Stimulated activated CD4-positive, alpha-beta T cell treated with anti-CD3 and anti-CD28 coated beads, Interleukin-12 subunit alpha, Interleukin-12 subunit beta, amount 100 ng/mL, for 4 hours (primary cell): ENCODE results near the gene STAT3.
"Not testable (repeated sequence)": the region's sequence is repeated elsewhere in the genome, so short reads cannot be mapped to it uniquely, and the experiment has no call there.

Experiments used
- DNase-seq: peaks from one replicate; pipeline ENCODE4 v3.0.0-alpha.2; 2020

Gene STAT3

DNA sequence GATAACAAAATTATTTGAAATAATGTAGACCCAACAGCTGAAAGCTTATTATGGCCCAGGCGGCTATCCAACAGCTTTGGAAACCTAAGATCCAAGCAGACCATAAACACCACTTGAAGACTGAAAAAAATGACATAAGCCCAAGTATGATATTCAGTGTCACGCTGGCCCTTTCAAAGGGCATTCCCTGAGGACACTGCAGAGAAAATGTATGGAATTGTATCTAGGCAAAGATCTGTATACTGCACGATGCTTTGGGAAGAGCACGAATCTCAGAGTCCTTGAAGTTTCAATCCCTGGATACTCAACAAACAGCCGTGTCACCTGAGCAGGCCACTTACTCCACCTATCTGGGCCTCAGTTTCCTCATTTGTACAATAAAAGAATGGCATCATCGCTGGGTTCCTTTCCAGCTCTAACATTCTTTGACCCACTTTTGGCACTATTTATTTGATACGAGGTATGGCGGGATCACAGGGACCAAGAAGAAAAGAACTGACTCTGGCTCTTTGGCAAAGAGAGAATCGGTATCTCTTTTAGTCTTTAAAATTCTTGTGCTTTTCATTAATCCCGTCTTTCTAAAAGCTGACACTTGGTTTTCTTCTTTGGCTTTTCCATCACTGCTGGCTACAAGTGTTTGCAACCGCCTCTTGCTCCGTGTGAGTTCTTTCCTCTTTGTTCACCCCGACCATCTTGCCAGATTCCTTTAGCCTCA lies 113.3 kb downstream of the STAT3 start:
- no peak for DNase-seq

DNA sequence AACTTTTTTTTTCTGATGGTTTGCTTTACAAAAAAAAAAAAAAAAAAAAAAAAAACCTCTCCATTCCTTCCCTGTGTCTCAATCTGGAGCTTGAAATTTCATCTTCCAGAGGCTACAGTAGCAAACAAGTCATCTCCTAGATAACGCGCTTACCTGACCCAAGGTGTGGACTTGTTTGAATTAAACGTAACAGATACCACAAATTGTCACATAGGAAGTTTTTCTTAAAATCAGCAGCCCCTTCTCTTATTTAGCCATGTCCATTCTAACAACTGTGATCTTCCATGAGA lies 114.0 kb downstream of the STAT3 start:
- DNase-seq: no peak

DNA sequence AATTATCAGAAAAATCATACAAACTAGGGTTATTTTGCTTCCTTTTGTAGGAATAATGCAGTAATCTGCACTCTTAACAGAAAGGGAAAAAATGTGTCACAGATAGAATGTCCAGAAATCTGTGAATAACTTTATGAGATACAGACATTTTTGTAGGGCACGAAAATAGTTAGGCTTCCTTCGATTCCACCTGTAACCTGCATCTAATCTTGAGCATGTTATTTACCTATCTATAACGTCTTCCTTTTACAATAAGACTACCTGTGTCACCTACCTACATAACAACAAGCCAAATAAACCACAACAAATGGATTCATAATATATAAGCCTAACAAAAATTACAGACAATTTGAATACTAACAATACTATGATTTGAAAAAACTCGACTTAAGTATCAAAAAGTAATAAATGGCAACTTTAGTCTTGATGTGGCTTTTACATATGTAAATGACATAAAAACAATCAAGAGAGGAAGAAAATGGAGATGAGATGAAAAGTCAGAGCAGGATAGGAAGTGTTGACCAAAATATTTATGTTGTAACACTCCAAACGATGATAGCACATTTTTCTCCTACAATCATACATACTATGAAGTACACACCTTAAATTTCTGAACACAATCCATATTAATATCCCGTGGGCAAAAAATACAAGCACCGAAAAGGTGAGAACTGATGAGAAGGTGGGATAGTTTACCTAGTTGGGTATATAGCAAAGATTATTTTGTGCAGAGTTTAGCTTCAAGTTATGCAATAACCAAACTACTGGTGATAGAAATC lies 114.6 kb downstream of the STAT3 start:
- no peak for DNase-seq

DNA sequence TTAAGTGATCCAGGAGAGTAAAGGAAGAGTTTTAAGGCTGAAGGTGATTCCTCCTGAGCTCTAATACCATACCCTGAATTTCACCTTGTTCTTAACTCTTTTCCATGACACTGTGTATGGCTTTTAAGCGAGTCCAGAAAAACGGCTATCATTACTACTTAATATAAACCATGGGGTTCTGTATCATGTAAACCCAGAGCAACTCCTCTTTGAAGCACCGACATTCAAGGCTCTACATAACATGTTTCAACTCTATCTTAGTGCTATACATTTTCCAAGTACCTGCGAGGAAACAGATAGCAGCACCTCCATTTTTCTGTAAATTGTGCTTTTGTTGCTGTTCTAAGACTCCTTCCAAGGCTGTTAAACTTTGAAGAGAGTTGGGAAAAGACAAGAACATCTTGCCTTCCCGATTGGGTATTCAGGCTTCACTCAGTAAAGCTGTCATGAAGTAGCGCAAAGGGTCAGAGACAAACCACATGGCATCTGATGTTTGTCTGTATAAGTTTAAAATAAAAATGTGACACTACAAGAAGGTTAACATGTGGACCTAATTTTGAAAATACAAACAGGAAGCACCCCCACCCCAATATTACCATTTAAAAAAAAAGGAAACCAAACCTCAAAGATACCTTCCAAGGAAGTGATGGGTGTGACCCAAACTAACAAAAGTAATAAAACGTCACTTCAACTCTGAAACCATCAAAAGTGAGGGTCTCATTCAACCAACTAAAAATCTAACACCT lies 115.9 kb downstream of the STAT3 start:
- no peak for DNase-seq

DNA sequence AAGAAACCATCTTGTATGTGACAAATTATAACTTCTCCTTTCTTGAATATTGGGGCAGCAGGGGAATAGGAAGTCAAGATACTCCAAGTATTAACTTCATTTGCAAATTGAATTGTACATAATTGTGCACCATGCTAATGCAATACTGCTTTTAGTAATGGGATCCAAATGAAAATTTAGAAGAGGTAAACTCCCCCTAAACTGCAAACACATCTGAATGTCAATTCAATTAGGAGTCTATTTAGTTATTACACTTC lies 116.5 kb downstream of the STAT3 start:
- DNase-seq: no peak

DNA sequence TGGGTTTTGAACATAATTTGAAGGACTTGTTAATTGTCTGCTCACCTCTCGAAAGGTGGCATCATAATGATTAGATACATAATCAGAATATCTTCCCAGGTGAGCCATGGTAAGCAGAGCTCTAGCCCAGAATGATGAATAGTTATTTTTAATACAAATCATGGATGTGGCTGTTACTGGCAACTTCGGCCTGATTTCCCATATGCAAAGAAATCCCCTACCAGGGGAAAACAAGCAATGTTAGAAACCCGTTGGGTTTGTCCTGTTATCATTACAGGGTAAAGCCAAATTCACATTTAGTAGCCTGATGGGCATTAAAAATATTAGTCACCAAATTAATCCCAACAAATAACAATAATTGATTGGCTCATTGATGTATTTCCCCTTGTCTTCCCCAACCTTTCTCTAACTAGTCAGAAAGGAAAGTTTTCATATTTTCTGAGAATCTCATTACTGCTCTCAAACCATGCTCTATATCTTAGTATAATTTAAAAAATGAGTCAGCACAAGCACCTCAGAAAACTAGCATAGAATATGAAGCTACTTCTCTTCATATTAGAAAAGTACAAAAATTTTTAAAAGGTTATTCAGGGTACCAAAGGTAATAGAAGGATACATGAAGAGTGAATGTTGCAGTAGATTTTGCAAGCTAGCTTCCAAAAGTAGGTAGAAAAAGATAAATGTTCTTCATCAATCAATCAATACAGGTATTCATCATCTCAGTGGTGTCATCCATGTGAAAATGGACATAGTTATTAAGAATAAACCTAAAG lies 117.0 kb downstream of the STAT3 start:
- no peak for DNase-seq

DNA sequence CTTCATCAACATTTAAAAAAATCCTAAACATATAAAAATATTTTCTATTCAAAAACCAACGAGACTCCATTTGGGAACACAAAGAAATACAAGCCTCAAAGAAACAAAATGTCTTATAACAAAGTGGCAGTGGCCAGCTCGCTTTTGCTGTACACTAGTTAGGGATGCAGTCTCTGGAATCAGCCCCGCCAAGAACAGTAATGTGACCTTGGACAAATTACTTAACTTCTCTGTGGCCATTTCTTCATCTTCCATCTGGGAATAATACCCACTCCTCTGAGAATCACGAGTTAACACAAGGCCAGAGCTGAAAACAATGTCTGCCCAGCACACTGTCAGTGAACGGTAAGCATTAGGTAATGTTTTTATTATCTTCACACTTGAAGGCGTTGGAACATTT lies 117.6 kb downstream of the STAT3 start:
- no peak for DNase-seq

DNA sequence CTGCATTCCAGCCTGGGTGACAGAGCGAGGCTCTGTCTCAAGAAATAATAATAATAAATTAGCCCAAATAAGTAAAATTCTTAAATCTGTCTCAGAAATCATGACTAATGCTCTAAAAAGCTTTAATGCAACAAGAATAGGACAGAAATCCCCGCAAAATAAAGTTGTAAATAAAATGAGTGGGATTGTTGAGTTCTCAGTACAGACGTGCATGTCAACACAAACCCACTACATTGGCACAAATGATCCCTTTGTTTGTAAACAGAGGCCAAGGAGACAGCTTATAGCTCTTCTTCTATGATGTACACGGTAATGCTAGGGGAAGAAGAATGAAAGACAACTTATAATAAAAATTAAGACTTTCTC lies 118.1 kb downstream of the STAT3 start:
- DNase-seq: no peak

DNA sequence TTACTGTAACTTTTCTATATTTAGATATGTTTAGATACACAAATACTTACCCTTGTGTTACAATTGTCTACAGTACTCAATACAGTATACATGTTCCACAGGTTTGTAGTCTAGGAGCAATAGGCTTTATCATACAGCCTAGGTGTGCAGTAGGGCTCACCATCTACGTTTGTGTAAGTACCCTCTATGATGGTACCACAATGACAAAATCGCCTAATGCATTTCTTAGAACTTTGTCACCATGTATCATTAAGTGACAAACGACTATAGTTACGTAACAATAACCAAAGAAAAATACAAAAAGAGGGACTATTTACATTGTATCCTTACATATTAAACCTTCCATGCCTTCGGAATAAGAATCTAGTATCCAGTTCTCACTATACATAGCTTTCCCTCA lies 120.0 kb downstream of the STAT3 start:
- no peak for DNase-seq

DNA sequence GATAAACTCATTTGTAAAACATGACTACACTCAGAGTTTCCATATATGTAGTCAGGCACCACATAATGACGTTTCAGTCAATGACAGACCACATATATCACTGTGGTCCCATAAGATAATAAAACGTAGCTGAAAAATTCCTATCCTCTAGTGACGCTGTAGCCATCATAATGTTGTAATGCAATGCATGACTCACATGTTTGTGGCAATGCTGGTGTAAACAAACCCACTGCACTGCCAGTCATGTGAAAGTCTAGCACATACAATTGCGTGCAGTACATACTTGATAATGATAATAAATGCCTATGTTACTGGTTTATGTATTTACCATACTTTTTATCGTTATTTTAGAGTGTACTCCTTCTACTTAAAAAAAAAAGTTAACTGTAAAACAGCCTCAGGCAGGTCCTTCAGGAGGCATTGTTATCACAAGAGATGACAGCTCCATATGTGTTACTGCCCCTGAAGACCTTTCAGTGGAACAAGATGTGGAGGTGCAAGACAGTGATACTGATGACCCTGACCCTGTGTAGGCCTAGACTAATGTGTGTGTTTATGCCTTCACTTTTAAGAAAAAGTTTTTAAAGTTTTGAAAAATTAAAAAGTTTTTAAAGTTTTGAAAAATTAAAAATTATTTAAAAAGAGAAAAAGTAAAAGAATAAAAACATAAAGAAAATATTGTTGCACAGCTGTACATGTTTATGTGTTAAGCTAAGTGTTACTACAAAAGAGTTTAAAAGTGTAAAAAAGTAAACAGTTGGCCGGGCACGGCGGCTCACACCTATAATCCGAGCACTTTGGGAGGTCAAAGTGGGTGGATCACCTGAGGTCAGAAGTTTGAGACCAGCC lies 121.1 kb downstream of the STAT3 start:
- DNase-seq: no peak

DNA sequence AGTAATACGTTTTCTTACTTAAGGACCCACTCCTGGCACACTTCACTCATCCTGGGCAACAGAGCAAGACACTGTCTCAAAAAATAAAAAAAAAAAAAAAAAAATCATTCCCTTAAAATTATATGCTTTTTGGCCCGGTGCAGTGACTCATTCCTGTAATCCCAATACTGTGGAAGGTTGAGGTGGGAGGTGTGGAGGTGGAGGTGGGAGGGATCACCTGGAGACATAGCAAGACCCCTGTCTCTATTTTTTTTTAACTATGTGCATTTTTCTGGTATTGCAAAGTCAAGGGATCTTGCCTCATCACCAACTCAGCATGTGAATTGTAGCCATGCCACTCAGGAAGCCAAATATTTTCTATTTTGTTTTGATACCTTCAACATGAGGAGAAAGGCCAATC lies 121.8 kb downstream of the STAT3 start:
- no peak for DNase-seq

DNA sequence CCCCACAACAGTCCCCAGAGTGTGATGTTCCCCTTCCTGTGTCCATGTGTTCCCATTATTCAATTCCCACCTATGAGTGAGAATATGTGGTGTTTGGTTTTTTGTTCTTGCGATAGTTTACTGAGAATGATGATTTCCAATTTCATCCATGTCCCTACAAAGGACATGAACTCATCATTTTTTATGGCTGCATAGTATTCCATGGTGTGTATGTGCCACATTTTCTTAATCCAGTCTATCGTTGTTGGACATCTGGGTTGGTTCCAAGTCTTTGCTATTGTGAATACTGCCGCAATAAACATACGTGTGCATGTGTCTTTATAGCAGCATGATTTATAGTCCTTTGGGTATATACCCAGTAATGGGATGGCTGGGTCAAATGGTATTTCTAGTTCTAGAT lies 123.9 kb downstream of the STAT3 start:
- DNase-seq: not testable (repeated sequence)
